ENCODE results near the gene SLC1A2. TPM values are rescaled to one million over a fixed set of nuclear protein-coding genes. Genes with fewer than 3 reads are reported as not detected.

SLC1A2 gene
- total RNA-seq, 4 donors from 2014 or later, result 0.05 to 1.2 (median 0.54) TPM

DNA sequence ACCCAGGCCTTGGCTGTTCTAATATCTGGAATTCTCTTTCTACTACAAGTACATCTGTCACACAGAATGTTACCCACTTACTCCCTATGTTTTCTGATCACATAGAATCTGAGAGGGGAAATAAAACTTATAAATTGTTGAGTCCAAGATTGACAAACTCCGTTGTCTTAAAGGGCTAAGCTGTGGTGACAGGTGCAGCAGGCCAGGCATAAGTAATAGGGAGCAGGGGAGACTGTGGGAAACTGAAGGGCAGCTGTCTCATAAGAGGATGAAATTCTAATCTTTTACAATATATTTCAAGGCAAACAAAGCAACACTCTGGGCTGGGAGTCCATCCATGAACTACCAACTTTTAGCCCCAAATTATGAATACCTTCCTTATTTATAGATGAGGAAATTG, 133.9 kb downstream of the SLC1A2 start:
- Histone ChIP-seq H3K36me3 (no peaks in the 10 kb centered on the region), H3K27ac (no peak overlapping the region), H3K9me3 (no peaks in the 10 kb centered on the region), H3K27me3 (no peaks in the 10 kb centered on the region), H3K4me1 (peaks cover 11 to 16% of the 10 kb centered on the region in 2 donors), H3K4me3 (replicated peaks in 1 of 3) (no peak overlapping the region)
- no peak for TF ChIP-seq POLR2A (IDR thresholded peaks at IDR 0.05)
- TF ChIP-seq, protein P1, sequence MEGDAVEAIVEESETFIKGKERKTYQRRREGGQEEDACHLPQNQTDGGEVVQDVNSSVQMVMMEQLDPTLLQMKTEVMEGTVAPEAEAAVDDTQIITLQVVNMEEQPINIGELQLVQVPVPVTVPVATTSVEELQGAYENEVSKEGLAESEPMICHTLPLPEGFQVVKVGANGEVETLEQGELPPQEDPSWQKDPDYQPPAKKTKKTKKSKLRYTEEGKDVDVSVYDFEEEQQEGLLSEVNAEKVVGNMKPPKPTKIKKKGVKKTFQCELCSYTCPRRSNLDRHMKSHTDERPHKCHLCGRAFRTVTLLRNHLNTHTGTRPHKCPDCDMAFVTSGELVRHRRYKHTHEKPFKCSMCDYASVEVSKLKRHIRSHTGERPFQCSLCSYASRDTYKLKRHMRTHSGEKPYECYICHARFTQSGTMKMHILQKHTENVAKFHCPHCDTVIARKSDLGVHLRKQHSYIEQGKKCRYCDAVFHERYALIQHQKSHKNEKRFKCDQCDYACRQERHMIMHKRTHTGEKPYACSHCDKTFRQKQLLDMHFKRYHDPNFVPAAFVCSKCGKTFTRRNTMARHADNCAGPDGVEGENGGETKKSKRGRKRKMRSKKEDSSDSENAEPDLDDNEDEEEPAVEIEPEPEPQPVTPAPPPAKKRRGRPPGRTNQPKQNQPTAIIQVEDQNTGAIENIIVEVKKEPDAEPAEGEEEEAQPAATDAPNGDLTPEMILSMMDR (IDR thresholded peaks at IDR 0.05), result no peak
- DNase-seq, result no peak
- intact Hi-C loops (cut with DNase I), result no loop called here
- 88 to 91% methylated on average over 1 of the region's 1 CpG for WGBS, 2 donors

DNA sequence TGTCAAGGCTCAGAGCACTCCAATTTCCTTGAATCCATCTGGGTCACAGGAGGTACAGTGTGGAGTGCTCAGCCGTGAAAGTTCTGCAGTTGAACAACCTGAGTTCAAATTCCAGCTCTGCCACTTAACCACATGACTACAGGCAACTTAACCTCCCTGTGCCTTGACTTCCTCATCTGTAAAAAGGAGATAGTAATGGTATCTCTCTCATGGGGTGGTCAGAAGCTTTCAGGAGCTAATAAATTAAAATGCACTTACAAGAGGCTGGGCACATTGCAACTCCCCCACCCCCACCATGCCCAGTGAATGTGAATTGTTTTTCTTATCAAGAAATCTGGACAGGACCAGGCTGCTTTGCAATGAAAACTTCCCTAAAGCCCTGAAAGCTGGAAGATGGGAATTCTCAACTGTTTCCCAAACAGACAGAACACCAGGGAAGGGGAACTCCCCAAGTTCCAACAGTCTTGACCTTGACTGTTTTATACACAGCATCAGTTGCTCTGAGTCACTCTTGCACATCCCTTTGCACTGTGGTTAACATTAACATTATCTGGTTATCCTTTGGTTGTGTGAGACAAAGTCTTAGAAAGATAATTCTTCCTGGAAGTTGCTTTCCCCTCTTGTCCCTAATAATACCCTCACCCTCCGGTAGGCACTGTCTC, 137.0 kb downstream of the SLC1A2 start:
- Histone ChIP-seq H3K27me3 (no peaks in the 10 kb centered on the region), H3K4me1 (peaks cover 11 to 16% of the 10 kb centered on the region in 2 donors), H3K9me3 (no peaks in the 10 kb centered on the region), H3K27ac (peak overlapping the region in 2 of 3 donors; percentile 37 to 63), H3K4me3 (replicated peaks in 1 of 3) (no peak overlapping the region), H3K36me3 (no peaks in the 10 kb centered on the region)
- WGBS, 2 donors, result 53 to 71% methylated on average over 2 of the region's 2 CpGs
- intact Hi-C loops (cut with DNase I), result no loop called here
- DNase-seq, result peak in 1 of 2 donors; percentile 19
- TF ChIP-seq, protein P1 (IDR thresholded peaks at IDR 0.05), result no peak
- no peak for TF ChIP-seq POLR2A (IDR thresholded peaks at IDR 0.05)

DNA sequence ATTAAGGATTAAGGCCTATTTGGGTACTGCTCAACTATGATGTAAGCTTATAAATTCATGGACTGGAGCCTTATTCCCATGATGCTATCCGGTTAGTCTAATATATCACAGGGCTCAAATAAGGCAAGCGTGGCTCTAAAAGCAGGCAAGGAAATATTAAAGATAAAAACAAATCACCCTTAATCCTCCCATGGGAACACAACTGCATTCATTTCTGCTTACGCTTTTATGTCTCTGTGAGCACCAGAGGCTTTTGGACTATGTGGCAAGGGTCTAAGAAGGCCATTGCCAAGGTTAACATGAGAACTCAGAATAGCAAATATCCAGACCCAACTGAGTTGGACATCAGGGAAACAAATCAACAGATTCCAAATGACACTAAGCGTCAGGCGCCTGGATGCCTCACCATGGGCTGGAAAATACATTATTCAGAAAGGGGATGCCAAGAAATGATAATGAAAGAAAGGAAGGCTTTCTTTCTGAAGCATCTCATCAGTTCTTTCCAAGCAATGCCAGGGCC, 138.1 kb downstream of the SLC1A2 start:
- Histone ChIP-seq H3K36me3 (no peaks in the 10 kb centered on the region), H3K9me3 (no peaks in the 10 kb centered on the region), H3K27ac (peak overlapping the region in 2 of 3 donors; percentile 37 to 63), H3K27me3 (no peaks in the 10 kb centered on the region), H3K4me1 (peaks cover 11 to 22% of the 10 kb centered on the region in 2 donors), H3K4me3 (replicated peaks in 1 of 3) (no peak overlapping the region)
- TF ChIP-seq, protein P1 (IDR thresholded peaks at IDR 0.05), result no peak
- no peak for TF ChIP-seq POLR2A (IDR thresholded peaks at IDR 0.05)
- intact Hi-C loops (cut with DNase I), result no loop called here
- no peak for DNase-seq
- WGBS, 2 donors, result 83 to 85% methylated on average over 5 of the region's 5 CpGs

DNA sequence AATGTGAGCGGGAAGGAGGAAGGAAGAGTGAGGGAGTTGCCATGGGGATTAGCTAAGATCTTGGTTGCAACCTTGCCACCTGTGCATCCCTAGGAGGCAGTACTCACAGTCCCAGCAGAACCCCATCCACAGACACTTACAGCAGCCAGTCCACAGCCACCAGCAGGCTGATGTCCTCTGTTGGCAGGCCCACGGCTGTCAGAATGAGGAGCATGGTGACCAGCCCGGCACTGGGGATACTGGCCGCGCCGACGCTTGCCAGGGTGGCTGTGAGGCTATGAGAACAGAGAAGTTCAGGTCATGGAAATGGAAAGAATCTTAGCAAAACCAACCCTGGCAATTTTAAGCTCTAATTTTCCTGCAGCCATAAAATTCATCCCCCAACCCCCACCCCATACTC, 138.6 kb downstream of the SLC1A2 start:
- WGBS, 2 donors, result 92 to 97% methylated on average over 7 of the region's 7 CpGs
- H3K4me3 ChIP-seq (replicated peaks in 1 of 3), result no peak overlapping the region
- H3K27me3 ChIP-seq, result no peaks in the 10 kb centered on the region
- H3K4me1 ChIP-seq, result peaks cover 11 to 27% of the 10 kb centered on the region in 2 donors
- TF ChIP-seq, protein P1 (IDR thresholded peaks at IDR 0.05), result no peak
- TF ChIP-seq POLR2A (IDR thresholded peaks at IDR 0.05), result no peak
- intact Hi-C loops (cut with DNase I), result no loop called here
- peak overlapping the region in 2 of 3 donors; percentile 24 to 46 for H3K27ac ChIP-seq
- DNase-seq, result no peak
- H3K36me3 ChIP-seq, result no peaks in the 10 kb centered on the region
- no peaks in the 10 kb centered on the region for H3K9me3 ChIP-seq

DNA sequence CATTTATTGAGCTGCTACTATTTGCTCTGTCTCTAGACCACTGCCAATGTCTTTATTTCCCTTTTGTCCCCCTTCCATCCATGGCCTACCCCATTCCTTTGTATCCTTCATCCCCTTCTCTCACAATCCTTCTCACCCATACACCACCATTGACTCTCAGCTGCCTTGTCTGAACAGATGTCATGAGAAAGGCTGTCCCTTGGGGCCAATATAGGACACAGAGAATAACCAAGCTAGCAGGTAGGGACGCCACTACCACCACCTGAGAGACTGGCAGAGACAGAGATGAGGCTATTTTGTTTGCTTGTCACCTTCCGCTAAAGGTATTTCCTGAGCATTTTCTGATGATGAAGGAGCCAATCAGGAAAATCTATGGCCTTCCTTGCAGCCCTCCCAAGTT, 141.5 kb downstream of the SLC1A2 start:
- no peak overlapping the region for H3K4me3 ChIP-seq (replicated peaks in 1 of 3)
- DNase-seq, result no peak
- H3K9me3 ChIP-seq, result no peaks in the 10 kb centered on the region
- H3K4me1 ChIP-seq, result peaks cover 18 to 39% of the 10 kb centered on the region in 2 donors
- no peaks in the 10 kb centered on the region for H3K27me3 ChIP-seq
- WGBS, 2 donors, result 94 to 98% methylated on average over 2 of the region's 2 CpGs
- H3K27ac ChIP-seq, result no peak overlapping the region
- H3K36me3 ChIP-seq, result no peaks in the 10 kb centered on the region
- intact Hi-C loops (cut with DNase I), result no loop called here
- no peak for TF ChIP-seq POLR2A (IDR thresholded peaks at IDR 0.05)
- TF ChIP-seq, protein P1 (IDR thresholded peaks at IDR 0.05), result no peak

All from thyroid gland (tissue), 4 donors.